Fibroblast of skin of abdomen (primary cell): Measurements from ENCODE around the gene KIAA1958.
"Not testable (repeated sequence)": the region's sequence is repeated elsewhere in the genome, so short reads cannot be mapped to it uniquely, and the experiment has no call there.

Experiments used
- DNase-seq: peaks from one replicate; pipeline ENCODE4 v3.0.0-alpha.2; 2013

KIAA1958 gene

DNA sequence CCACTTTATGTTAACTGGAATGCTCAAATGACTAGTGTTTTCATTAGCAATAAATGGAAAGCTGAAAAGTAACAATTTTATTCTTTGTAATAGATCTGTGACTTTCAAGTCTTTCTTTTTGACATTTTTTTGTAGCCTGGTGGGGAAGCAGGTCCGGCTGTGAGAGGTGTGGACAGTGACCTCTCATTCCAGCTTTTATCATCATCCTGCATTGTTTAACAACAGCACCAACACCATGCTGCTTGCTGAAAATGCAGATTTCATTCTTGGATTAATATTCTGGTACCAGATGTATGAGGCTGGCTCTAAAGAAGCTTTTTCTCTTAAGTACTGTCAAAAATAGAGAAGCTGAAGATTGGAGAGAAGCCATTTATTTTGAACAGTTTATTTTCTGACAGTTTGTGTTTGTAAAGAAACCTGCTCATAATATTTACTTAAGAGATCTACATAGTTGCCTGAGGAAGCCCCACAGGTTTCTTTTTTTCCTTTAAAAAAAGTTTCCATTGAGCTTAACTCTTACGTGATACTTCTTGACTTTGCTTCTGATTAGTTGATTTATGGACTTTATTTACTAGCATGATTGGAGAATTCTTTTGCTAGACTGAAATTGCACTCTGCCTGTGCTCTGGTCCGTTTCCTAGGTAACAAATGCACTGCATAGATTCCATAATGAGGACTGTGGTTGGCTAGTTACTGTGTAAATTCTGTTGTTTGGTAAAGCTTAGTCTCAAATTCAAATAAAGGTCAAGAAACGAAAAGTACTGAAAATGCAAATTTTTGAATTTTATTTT lies 3.4 kb downstream of the KIAA1958 start:
- DNase-seq: peak; percentile 14

DNA sequence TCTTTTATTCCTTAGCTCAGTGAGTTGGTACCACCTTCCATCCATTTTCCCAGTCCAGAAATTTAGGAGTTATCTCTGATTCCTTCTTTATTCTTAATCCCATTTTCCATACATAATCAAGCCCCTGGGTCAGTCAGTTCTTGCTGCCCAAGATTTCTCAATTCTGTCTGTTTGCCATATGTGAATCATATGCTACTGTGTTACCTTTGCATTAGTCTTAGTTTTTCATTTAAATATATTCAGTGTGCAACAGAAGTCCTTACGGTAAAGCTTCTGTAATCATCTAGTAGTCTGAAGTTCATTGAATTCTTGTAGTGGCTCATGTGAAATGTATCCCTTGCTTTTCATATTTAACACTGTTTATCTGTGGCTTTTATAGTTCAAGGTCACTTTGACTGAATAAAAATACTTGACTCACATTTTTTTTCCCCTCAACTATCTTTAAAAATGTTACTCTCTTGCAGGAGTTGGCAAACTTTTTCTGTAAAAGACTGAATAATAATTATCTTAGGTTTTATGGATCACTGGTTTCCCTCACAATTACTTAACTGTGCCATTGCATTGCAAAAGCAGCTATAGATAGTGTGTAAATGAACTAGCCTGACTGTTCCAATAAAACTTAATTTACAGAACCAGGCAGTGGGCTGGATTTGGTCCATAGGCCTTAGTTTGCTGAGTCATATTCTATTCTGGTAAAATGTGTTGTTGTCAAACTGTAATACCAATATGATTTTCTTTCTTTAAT lies 6.9 kb downstream of the KIAA1958 start:
- DNase-seq: peak; percentile 13

DNA sequence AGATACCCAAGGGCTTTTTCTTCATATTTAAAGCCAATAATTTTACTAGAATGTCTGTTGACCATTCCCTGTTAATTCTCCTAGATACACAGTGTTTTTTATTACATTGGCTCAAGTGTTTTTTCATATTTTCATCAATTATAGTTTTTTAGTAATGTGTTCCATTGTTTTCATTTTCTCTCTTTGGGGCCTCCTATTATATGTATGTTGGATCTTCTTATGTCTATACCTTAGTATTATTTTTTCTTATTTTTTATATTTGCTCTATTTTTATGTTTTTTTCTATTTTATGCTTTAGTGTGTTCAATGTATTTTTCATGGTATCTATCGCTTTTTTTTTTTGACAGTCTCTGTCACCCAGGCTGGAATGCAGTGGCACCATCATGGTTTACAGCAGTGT lies 7.5 kb downstream of the KIAA1958 start:
- DNase-seq: no peak

DNA sequence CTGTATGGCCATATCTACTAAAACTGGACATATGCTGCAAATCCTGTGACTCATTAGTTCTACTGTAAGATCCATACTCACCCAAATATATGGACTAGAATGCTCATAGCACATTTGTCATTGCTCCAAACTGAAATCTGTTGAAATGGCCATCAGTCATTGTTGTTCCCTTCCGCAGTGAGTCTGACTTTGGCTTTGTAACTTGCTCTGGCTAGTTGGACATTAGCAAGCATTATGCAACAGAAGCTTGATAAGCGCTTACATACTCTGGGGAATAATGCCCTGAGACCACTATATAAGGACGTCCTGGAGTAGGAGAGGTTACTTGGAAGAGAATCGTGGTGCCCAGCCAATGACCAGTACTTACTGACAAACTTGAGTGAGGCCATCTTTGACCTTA lies 9.0 kb downstream of the KIAA1958 start:
- no peak for DNase-seq

DNA sequence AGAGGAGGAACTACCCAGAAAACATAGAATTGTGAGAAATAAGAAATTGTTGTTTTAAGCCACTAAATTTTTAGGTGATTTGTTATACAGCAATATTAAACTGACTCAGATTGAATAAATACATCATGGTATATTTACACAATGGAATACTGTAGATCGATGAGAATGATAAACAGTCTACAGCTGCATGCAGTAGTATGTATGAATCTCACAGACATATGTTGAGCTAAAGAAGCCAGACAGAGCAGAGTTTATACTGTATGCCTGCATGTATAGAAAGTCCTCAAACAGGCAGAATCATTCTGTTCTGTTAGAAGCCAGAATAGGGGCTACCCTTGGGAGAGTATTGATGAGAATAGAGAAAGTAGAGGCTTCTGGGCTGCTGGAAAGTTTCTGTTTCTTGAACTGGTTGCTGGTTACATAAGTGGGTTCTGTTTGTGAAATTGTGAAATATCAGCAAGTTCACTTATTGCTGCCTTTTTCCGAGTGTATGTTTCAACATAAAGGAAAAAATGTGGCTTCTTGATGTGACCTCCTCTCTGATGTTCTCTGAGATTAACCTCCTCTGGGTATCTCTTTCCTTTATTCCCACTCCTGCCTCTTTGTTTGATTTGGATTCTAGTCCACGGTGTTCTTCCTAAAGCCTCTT lies 9.6 kb downstream of the KIAA1958 start:
- DNase-seq: no peak

DNA sequence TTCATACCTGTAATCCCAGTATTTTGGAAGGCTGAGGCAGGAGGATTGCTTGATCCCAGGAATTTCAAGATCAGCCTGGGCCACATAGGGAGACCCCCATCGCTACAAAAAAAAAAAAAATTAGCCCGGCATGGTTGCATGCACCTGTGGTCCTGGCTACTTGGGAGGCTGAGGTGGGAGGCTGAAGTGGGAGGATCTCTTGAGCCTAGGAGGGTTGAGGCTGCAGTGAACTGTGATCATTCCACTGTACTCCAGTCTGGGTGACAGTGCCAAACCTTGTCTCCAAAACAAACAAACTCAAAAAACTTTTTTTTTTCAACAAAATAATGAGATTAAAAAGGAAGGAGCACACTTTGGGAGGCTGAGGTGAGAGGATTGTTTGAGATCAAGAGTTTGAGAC lies 14.2 kb downstream of the KIAA1958 start:
- no peak for DNase-seq

DNA sequence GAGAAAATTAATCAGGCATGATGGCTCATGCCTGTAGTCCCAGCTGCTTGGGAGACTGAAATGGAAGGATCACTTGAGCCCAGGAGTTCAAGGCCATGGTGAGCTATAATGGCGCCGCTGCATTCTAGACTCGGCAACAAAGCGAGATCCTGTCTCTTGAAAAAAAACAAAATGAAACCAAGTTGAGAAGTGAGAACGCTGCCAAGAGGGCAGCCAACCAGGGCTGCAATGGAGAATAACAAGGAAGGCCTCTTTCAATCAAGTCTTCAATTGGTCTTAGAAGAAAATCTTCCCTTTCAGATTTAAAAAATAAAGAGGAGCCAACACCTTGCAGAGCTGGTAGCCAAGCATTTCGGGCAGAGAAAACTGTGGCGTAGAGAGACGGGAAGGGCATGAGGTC lies 14.7 kb downstream of the KIAA1958 start:
- no peak for DNase-seq

DNA sequence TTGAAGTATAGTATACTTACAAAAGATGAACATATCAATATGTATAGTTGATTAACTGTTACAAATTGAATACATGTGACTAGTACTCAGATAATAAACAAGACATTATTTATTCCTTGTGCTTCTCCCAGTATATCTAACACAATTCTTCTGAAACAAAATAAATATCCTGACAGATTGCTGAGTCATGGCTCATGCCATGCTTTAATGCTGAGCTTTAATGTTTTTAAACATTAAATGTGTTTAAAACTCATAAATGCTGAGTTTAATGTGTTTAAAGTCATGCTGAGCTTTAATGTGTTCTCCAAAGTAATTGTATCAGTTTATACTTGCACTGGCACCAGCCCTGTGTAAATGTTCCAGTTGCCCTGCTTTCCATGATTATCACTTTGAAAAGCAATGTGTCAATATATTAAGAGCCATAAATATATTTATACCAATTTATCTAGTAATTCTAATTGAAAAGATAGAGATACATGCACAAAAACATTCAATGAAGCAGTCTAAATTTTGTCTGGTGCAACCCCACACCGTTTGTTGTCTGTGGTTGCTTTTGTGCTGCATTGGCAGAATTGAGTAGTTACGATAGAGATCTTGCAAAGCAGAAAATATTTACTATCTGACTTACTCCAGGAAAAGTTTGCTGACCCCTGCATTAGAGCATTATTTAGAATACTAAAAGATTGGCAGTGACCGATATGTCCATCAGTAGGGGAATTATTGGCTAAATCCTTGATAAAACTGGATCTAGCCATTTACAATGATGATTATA lies 15.7 kb downstream of the KIAA1958 start:
- no peak for DNase-seq

DNA sequence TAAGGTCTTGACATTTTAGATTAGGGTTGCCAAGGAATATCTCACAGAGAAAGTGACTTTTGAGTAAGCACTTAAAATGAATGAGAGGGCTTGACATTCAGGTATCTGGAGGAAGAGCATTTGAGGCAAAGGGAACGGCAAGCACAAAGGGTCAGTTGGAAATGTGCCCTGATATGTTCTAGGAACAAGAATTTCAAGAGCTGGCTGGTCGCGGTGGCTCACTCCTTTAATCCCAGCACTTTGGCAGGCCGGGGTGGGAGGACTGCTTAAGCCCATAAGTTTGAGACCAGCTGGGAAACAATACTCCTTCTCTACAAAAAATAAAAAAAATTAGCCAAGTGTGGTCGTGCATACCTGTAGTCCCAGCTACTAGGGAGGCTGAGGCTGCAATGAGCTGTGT lies 16.5 kb downstream of the KIAA1958 start:
- no peak for DNase-seq

DNA sequence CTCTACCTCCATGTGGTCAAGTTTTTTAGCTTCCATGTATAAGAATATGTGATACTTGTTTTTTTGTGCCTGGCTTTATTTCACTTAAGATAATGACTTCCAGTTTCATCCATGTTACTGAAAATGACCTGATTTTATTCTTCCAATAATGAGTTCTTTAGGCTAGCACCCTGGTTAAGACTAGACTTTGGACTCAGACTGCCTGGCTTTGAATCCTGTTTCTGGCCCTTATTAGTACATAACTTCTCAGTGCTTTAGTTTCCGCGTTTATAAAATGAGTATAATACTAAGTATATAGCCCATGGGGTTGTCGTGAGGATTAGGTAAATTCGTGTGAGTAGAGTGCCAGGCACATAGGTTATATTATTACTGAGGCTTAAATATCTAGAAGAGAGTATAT lies 18.5 kb downstream of the KIAA1958 start:
- no peak for DNase-seq

DNA sequence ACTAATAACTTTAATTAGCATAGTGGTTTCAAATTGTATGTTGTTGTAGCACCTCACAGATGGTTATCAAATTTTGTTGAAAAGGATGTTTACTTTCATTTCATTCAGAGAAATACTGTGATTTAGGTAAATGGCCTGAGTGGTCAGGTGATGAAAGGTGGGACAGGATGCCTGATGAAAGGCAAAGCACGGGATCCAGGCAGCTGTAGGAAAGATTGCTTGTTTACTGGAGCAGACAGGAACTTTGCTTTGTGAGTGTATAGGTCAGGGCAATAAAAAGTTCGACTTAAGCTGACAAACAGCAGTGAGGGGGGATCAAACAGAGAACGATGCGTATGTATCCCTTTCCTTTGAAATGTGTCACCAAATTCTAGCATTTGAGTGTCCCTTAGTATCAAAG lies 19.0 kb downstream of the KIAA1958 start:
- no peak for DNase-seq

DNA sequence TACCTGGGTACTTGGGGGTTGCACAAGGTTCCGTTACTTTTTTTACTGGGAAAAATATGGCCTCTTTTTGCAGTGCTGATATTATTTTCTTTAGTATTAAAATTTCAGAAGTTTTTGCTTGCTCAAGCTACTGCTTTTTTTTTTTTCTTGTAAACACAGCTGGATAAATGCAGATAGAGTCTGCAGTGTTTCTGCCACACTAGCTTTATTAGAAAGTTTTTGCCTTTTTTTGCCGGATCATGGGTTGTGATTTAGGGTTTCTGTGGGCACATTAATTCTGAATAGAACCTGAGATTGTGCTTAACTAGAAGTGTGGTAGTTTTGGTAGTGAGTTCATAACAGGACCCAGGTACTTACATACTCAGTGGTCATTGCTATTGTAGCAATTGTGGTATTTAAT lies 19.9 kb downstream of the KIAA1958 start:
- DNase-seq: no peak

DNA sequence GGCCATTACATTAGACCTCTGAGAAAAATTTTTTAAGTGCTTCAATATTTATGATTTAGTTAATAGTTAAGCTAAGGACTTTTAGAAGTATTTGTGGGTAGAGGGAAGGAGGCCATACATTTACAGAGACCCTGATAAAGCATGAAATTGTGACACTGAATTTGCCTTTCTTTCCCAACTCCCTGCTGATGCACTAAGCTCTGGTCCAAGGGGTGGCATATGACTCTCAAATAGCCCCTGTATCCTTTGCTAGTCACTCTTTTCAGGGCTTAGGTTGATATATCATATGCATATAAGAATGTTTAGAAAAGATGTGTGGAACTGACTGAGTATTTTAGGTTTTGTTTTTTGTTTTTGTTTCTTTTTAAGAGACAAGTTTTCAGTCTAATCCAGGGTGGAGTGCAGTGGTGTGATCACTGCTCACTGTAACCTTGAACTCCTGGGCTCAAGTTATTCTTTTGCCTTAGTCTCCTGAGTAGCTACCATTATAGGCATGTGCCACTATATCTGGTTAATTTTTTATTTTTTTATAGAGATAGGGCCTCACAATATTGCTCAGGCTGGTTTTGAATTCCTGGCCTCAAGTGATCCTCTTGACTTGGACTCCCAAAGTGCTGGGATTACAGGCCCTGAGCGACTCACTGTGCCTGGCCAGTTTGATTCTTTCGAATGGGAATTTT lies 20.5 kb downstream of the KIAA1958 start:
- DNase-seq: no peak

DNA sequence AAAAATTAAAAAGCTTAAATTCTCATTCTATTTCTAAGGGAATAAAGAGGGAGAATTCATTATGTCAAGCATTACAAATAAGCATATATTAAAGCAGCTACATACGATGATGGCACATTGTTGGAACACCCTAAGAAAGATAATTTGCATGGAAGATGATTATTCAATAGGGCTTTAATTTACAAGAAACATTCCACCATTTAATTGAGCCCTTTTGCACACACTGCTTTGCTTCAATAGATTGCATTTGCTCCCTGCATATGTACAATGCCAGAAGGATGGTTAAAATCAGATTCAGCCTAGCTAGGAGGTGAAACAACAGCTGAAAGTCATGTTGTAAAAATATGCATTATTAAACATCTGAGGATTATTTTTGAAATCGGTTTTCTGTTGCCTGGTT lies 21.8 kb downstream of the KIAA1958 start:
- no peak for DNase-seq

DNA sequence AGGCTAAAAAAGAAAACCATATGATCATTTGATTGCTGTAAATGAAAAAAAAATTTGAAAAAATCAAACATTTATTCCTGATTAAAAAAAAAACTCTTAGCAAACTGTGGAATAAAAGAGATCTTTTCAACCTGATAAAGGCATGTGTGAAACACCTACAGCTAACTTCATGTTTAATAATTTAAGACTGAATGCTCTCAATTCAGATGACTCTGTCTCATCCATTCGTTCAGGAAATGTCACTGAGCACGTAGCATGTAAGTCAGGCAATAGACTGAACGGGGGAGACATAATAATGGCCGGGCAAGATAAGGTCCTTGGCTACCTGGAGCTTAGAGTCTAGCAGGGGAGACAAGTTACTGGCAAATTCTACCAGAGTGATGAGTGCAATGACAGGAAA lies 25.8 kb downstream of the KIAA1958 start:
- not testable (repeated sequence) for DNase-seq

DNA sequence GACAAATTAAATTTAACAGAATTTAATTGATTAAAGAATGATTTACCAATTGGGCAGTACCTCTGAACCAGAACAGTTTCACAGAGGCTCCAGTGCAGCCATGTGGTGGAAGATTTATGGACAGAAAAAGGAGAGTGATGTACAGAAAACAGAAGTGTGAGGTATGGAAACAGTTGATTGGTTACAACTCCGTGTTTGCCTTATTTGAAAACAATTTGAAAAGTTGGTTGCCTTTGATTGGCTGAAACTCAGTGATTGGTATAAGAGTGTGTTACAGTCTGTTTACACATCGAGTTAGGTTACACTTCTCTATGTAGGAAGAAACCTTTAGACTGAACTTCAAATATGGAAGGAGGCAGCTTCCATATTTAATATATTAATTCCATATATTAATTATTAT lies 30.1 kb downstream of the KIAA1958 start:
- DNase-seq: no peak

DNA sequence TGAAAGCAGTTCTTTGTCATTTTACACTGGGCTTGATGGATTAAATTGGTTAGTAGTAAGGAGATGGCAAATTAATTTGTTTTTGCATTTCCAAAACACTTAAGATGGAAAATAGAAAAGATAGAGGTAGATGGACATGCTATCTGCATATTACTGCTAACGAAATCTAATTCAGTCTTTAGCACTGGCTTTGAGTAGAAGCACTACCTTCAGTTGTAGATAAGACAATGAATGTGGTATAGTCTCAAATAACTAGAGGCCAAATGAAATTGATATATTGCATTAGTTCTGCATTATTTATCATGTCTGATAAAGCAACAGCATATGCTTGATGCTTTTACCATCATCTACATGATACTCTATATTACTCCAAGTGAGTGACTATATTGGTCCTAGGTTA lies 33.4 kb downstream of the KIAA1958 start:
- DNase-seq: no peak

DNA sequence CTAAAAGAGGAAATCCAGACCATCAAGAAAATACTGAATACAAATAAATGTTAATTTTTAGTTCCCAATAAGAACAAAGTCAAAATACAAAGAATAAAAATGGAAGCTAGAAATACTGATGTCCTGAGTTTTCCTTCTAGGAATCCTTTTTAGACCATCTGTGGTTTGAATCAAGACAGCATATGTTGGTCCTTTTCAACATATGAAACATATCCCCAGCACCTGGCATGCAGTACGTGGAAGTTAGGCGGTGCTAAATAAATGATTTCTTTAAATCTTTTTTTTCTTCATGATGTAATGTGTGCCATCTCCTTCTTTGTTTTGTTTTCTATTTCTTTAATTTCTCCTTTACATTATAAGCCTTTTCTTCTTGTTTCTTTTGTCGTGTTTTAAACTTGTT lies 34.0 kb downstream of the KIAA1958 start:
- no peak for DNase-seq

DNA sequence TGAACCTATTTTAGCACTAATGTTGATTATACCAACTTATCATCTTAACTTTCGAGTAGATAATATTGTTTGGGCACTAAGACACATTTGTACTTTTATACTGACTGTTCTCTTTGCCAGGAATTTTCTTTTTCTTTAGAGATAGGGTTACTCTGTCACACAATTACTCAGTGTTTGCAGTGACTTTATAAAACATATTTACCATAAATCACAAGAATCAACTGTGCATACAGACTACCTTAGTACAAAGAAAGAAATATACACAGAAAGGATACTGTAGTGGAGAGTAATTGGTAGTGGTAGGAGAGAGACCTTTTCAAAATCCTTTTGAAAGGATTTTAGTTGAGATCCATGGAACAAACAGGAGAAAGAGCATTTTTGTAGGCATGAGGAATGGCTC lies 40.3 kb downstream of the KIAA1958 start:
- DNase-seq: no peak

DNA sequence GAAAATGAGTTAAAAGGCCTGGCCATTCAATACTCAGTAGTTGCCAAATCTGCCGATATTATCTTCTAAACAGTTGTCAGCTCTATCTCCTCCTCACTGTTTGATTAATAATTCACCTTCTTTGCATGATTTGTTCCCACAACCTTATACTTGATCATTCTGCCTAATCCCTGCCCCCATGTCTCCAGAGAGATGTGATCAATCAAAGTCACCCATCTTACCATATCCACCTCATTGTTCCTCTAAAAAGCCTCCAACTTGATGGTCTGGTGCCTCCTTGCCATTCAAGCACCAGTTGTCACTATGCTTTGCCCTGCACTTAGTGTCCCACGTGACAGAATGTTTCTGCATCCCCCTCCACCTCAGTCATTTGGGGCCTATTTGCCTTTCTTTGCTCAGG lies 41.3 kb downstream of the KIAA1958 start:
- DNase-seq: no peak

DNA sequence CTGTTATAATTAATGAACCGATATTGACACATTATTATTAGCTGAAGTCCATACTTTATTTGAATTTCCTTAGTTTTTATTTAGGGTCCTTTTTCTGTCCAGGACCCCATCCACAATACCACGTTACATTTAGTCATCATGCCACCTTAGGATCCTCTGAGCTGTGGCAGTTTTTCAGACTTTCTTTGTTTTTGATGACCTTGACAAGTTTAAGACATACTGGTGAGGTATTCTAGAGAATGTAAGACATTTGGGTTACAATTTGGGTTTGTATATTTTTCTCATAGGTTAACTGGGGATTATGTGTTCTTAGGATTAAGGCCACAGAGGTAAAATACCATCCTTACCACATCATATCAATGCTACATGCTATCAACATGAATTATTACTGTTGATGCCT lies 42.7 kb downstream of the KIAA1958 start:
- DNase-seq: no peak

DNA sequence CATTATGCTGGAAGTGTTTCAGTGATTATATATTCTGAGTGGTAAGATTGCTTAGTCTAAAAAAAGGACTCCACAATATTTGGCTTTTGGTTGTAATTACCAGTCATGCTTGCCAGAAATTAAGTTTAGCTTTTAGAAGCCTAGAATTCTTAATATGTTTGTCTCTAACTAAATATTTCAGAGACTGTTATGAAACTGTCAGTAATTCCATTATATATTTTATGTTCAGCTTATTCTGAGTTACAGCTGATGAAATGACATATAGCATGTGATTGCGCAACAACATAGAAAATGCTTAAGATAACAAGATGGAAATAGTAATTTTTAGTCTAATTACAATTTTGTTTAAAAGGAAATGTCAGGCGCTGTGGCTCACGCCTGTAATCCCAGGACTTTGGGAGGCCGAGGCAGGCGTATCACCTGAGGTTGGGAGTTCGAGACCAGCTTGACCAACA lies 44.2 kb downstream of the KIAA1958 start:
- peak; percentile 75 for DNase-seq
